Inferior parietal cortex (tissue), 1 donor: ENCODE measurements around the gene NRTN.
"Not testable (repeated sequence)": the region's sequence is repeated elsewhere in the genome, so short reads cannot be mapped to it uniquely, and the experiment has no call there.

ENCODE experiments used
- DNase-seq: peaks from one replicate; pipeline ENCODE4 v3.0.0-alpha.2; 2016; ENCODE audit errors: extremely low spot score

The NRTN gene

GRCh38 chr19:5837761-5838352, 33.0 kb downstream of the NRTN start:
- no peak for DNase-seq

GRCh38 chr19:5838353-5839064, 33.6 kb downstream of the NRTN start:
- DNase-seq: no peak

- DNase-seq: no peak
These were observed 34.5 kb downstream of the NRTN start, which contains the start of gene FUT6 for GRCh38 chr19:5839065-5840017. Gene FUT6 (minus strand): TSS chr19:5839702. CDS start chr19:5832567, 7,135 bp downstream.

DNA sequence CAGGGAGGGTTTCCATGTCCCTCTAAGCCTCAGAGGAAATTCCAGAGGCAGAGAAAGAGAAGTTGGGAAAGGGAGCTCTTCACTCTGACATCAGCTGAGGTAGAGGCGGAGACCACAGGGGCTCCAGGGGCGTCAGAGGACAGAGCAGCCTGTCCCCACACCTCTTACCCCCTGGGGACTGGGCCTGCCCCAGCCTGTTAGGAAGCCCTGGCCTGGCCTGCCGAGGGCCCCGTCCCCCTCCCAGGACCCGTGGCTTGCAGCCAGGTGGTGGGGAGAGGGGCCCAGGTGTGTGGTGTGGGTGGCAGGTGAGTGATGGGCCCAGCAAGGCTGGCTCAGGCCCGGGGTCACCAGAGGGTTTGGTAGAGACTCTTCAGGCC, 36.9 kb downstream of the NRTN start:
- DNase-seq: not testable (repeated sequence)

GRCh38 chr19:5843295-5843927, 38.5 kb downstream of the NRTN start:
- no peak for DNase-seq

DNA sequence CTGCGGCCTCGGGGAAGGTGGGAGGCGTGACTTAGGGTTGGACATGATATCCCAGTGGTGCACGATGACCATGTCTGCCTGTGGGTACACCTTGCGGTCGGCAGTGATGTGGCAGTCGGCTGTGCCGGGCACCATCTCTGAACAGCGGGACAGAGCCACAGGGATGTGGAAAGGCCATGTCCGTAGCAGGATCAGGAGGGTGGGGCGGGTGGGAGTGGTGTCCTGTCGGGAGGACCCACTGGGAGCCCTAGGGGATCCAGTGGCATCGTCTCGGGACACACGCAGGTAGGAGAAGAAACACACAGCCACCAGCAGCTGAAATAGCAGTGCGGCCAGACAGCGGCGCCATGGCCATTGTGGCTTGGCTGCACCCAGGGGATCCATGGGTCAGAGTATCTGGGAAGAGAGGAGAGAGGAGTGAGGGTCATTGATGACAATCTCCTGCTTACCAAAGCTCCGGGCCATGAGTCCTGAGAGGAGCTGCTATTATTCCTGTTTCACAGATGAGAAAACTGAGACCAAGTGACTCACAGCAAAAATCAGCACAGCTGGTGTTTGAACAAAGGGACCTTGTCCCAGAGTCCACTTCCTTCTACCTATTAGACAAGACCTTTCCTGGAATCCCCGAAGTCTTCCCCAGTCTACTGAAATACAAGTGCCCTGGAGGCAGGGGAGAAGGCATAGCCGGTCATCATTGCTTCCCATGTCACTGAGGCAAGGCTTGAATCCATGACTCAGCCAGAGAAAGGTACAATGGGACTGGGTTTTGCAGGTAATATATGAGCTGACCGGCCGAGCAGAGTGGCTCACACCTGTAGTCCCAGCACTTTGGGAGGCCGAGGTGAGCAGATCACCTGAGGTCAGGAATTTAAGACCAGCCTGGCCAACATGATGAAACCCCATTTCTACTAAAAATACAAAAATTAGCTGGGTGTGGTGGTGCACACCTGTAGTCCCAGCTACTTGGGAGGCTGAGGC, 39.9 kb downstream of the NRTN start:
- no peak for DNase-seq

- DNase-seq: not testable (repeated sequence)
These were observed 43.0 kb downstream of the NRTN start for GRCh38 chr19:5847846-5848245.

DNA sequence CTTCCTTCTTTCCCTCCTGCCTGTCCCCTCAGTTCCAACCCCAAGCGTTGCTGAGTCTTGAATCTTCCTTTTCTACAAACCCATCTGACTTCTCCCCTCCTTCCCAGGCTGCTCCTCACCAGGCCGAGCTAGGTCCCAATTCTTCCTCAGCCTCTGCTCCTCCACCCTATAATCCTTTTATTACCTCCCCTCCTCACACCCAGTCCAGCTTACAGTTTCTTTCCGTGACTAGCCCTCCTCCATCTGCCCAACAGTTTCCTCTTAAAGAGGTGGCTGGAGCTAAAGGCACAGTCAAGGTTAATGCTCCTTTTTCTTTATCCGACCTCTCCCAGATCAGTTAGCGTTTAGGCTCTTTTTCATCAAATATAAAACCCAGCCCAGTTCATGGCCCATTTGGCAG, 43.8 kb downstream of the NRTN start:
- DNase-seq: not testable (repeated sequence)

- no peak for DNase-seq
These were observed 45.3 kb downstream of the NRTN start for GRCh38 chr19:5850189-5850588.

DNA sequence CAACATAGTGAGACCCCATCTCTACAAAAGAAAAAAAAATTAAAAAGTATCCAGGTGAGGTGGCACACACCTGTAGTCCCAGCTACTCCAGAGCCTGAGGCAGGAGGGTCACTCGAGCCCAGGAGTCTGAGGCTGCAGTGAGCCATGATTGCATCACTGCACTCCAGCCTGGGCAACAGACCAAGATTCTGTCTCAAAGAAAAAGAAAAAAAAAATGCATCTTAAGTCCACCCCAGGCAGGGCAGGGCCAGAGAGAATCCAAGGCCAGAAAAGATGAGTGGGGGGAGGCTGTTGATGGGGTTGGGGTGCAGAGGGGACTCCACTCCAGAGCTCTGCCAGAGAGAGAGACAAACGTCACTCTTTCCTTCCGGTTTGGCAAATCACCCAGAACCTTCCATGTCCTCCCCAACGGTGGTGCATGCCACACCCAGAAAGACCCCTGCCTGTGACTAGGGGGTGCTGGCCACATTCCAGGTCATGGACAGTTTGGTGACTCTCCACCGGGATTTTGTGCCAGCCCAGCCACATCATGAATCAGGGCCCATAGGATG, 46.0 kb downstream of the NRTN start:
- DNase-seq: no peak

- no peak for DNase-seq
These were observed 46.4 kb downstream of the NRTN start, which contains the start of gene FUT3 for GRCh38 chr19:5851302-5851701. Gene FUT3 (minus strand): TSS chr19:5851449.

GRCh38 chr19:5854121-5854520, 49.3 kb downstream of the NRTN start:
- DNase-seq: not testable (repeated sequence)

DNA sequence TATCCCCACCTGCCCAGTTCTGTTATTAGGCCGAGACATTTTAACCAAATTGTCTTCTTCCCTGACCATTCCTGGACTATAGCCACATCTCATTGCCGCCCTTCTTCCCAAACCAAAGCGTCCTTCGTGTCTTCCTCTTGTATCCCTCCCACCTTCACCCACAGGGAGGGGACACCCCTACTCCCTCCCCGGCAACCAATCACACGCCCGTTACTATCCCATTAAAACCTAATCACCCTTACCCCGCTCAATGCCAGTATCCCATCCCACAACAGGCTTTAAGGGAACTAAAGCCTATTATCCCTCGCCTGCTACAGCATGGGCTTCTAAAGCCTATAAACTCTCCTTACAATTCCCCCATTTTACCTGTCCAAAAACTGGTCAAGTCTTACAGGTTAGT, 50.3 kb downstream of the NRTN start:
- not testable (repeated sequence) for DNase-seq

GRCh38 chr19:5857203-5858081, 52.6 kb downstream of the NRTN start:
- no peak for DNase-seq

DNA sequence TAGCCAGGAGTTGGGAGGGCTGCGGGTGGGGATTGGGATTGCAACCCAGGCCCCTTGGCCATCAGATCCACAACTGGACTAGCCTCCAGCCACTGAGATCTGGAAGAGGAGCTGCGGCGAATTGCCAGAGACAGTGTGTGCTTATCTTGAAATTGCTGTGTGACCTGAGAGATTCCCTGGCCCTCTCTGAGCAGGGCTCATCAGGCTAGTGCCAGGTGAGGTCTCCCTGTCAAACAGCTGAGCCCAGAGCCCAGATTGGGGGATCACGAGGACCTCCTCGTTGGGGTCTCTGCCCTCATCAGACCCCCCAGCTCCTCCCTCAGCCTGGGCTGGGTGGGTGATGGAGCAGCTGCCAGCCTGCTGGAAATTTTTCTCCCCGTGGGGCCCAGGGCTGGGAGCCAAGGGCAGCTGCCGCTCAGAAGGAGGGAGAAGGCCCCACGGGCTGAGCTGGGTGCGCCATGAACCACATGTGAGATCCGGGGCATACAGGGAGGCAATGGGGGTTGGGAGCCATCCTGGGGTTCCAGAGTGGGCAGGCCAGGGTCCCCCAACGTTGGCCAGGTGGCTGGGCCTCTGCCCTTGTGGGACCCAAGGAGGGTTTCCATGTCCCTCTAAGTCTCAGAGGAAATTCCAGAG, 58.3 kb downstream of the NRTN start:
- DNase-seq: no peak

DNA sequence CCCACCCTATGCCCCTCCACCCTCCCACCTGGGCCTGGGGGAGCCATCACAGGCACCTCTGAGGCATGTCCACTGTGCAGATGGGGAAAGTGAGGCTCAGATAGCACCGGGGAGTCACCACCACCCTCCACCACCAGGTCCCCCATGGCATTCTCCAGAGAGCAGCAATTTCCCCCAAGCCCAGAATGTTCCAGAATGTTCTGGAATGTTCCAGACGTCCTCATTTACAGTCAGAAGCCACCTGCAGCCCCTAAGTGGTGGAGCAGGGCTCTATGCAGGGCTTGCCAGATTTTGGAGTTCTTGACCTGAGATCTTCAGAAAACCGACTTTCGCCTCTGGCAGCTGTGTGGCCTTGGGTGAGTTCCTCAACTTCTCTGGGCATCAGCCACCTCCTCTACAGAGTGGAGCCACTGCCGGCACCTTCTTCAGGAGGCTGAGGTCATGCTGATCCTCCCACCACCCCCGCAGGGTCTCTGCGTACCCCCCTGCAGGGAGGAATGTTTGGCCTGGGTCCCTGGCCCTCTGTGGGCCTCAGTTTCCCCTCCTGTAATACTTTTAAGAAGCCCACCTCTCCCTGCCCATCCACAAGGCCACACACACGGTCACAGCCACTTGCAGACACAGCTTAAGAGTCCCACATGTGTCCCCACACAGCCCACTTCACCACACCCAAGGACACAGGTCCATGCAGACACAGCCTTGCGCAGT, 59.3 kb downstream of the NRTN start:
- DNase-seq: no peak

DNA sequence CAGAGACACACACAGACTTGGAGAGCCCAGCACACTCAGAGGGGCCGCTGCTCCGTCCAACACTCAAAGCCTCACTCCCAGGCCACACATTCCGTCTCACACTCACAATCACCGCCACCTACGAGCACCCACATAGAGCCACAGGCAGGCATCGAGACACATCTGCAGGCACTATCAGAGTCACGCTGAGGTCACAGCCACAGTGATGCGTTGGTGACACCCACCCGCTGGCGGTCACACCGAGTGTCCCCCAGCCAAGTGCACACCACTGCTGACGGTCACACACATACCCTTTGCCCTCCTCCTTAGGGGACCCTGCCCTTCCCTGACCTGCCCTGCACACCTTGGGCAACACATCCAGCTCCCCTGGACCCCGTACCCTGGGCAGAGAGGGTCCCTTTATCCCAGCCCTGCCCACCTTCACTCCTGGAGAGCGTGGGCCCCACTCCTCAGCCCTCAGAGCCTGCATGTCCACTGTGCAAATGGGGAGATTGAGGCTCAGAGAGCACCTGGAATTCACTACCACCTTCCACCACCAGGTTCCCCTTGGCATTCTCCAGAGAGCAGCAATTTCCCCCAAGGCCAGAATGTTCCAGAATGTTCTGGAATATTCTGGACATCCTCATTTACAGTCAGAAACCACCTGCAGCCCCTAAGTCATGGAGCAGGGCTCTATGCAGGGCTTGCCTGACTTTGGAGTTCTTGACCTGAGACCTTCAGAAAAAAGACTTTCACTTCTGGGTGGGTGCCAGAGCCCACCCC, 60.0 kb downstream of the NRTN start:
- no peak for DNase-seq
